Hepatic stellate cell (primary cell): Measurements from ENCODE around the gene ESR1.
"Not testable (repeated sequence)": the region's sequence is repeated elsewhere in the genome, so short reads cannot be mapped to it uniquely, and the experiment has no call there.

Source experiments
- DNase-seq: peaks from one replicate; pipeline ENCODE4 v3.0.0; 2011; ENCODE audit warnings: low spot score

ESR1 gene

DNA sequence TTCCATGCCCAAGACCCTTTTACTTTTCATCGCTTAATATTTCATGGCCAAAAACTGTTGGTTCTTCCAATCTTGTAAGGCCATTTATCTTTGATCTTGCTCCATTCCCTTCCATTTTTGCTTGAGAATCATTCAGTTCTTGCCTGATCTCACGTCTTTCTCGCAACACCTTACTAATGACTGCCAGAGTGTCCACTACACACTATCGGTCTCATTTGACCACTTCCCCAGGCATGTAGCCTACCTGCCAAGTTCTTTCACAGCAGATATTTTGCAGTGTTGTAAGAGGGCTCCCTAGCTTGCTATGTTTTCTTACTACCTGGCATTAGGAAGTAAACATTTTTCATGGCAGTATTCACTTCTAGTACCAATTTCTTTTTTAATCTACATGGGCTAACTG, 248.0 kb downstream of the ESR1 start:
- DNase-seq: no peak

DNA sequence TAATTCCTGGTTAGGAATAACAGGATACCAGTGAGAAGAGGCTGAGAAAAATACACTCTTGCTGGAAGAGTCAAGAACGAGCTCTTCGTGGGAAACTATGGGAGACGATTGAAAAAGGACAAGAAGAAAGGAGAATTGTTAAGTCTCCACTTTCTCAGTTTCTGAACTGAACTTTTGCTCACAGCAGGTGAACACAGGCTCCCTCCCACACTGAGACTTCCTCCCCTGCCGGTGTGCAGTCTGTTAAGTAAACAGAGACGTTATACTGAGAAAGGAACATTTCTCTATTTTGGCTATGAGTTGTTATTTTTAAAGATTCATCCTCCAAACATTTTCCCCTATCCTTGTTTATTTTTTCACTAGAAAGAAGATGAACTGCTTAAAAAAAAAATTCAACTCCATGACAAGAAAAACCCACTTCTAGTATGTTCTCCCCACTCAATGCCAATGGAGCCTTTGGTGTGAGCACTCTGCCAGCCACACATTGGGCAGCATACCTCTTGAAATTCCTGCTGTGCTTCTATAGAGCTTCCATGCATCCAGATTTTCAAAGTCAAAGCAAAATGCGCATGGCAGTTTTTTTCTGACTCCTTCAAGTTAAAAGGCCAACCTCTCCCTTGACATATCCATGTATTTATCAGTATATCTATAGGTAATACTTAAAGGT, 250.5 kb downstream of the ESR1 start:
- no peak for DNase-seq

DNA sequence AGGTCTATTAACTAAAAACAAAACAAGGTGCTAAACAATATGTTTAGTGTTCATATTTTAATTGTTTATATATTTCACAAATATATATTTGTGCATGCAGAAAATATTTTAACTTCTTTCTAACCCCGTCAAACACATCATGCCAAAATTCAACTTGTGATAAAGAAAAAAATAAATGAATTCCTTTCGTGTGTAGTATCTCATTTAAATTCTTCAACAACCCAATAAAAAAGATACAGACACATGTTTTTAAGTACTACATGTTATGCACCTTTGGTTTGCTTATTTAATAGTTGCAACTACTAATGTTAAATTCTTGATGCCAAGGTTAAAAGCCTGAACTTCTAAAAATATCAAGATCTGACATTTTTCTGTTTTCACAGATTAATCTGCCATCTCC, 252.4 kb downstream of the ESR1 start:
- DNase-seq: no peak

DNA sequence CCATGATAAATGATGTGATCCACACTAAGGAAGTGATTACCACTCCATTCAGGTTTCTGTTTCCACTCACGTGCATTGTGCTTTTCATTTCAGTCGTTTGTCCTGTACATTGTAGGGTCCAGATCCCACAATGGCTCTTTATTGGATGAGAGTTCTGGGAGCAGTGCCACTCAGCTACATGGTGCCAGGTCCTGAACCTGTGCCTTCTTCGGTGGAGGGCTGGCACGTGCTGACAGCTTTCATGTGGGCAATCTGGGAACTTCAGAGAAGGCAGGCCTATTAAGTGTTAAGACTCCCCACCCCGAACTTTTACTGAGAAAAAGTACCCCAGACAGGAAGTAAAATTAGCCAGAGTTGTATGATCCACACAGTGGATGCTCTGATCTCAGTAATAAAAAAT, 255.0 kb downstream of the ESR1 start:
- no peak for DNase-seq

DNA sequence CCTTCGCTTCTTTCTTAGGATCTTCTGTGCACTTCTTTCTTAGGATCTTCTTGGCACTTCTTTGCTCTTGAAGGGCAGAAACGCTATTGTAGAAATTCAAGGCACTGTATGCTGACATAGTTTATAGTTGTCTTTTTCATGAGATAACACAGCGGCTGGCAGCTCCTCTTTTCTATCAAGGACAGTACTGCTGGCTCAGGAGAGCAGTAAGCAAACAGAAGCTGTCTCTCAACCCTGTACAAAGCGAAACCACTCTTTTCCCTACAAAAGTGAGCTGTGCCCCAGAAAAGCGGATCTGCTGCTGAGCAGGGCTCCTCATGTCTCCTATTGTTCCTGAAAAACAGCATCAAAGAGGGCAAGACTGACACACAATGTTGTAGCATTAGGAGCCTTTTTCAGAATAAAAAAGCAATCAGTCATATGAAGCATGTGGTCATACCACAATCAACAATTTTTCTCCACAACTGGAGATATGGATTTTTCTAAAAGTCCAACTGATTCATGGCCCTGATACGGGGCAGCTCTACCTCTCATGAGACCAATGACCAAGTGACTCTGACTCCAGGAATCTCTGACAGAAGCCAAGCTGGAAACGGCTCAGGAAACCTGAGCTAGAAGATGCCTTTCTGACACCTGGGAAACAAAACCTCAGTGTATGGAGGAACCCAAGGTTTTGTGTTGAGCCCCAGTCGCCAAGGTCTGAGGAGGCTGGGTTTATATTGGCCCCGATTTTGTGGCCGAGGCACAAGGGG, 255.9 kb downstream of the ESR1 start:
- DNase-seq: no peak

DNA sequence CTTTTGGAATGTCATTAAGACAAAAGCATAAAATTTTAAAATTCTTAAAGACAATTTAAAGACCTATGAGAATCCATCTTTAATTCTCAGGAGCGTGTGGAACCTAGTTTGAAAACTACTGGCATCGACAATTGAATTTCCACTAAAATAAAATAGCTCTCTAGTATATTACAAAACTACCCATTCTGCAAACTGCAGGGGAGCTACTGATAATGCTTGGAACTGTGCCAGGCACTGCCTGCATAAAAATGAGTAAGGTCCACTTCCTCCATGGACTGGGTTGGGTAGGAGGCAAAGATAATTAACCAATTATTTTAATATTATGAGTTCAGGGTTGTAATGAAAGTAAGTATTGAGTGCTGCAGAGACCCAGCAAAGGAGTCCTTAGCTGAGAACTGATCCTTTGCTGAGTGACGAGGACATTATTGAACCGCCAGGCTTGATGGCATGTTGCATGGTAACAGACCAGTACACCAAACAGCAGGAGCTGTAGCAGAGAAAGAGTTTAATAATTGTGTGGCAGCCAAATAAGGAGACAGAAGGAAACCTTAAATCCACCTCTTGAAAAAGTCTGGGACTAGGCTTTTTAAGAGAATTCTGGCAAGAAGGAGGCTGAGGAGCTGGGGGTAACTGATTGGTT, 261.3 kb downstream of the ESR1 start:
- DNase-seq: no peak

DNA sequence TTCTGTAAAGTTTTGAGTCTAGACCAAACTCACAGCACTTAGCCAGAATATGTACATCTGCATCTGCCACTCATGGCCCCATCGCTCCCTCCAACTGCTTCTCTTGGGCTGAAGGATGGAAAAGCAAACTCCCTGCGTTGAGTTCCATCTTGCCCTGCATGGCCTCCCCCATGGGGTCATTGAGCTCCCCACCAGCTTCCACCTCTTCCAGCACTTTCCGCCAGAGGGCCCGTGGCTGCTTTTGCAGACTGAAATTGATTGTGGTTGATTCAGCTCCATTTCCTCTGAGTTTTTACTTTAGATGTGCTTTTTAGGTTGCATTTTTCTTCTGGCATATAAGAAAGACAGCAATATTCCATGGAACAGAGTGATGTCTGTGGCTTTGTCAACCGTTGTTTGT, 263.1 kb downstream of the ESR1 start:
- DNase-seq: no peak

DNA sequence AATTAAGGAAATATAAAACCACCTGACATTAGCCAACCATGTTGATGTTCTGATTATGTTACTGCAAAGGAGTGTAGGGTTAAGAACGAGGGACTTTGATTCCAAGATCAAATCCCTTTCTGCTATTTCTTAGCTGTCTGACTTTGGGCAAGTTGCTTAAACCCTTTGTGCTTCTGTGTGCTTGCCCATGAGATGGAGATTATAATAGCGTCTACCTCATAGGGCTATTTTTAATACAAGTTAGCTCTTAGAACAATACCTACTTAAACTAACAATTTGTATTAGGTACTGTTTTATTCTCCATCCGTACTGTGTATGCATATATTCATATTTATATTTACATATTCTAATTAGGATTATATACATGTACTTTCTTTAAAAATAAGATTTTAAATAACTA, 263.8 kb downstream of the ESR1 start:
- DNase-seq: no peak

DNA sequence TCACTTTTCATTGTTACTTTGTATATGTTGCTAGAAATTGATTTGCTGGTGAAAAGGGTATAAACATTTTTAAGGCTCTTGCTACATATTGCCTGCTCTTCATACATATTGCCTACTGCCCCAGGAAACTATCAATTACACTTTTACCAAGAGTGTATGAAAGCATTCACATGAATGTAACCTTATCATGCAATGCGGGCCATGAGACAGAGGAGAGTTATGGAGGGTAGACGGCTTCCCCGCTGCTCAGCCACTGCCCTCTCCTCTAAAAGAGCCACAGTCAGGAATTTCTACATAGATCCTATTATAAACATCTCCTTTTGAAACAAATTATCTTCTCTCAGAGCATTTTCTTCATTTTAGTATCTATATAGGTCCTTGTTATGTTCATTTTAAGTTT, 264.4 kb downstream of the ESR1 start:
- no peak for DNase-seq

DNA sequence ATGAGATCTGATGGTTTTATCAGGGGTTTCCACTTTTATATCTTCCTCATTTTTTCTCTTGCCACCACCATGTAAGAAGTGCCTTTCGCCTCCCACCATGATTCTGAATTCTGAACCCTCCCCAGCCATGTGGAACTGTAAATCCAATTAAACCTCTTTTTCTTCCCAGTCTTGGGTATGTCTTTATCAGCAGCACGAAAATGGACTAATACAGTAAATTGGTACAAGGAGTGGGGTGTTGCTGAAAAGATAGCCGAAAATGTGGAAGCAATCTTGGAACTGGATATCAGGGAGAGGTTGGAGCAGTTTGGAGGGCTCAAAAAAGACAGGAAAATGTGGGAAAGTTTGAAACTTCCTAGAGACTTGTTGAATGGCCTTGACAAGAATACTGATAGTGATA, 268.8 kb downstream of the ESR1 start:
- DNase-seq: not testable (repeated sequence)

DNA sequence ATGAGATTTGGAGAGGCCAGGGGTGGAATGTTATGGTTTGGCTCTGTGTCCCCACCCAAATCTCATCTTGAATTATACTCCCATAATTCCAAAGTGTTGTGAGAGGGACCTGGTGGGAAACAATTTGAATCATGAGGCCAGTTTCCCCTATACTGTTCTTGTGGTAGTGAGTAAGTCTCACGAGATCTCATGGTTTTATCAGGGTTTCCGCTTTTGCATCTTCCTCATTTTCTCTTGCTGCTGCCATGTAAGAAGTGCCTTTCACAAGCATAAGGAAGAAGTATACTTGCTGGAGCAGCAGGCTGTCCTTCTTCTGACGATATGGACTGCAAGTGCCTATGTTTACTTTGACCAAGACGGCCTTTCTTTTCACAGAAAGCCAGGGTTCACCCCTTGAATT, 270.5 kb downstream of the ESR1 start:
- no peak for DNase-seq

DNA sequence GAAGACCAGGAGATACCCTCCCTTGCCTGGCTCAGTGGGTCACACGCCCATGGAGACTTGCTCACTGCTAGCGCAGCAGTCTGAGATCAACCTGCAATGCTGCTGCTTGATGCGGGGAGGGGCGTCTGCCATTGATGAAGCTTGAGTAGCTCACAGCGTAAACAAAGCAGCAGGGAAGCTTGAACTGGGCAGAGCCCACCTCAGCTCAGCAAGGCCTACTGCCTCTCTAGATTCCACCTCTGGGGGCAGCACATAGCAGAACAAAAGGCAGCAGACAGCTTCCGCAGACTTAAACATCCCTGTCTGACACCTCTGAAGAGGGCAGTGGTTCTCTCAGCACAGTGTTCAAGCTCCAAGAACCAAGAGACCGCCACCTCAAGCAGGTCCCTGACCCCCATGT, 271.3 kb downstream of the ESR1 start:
- no peak for DNase-seq

DNA sequence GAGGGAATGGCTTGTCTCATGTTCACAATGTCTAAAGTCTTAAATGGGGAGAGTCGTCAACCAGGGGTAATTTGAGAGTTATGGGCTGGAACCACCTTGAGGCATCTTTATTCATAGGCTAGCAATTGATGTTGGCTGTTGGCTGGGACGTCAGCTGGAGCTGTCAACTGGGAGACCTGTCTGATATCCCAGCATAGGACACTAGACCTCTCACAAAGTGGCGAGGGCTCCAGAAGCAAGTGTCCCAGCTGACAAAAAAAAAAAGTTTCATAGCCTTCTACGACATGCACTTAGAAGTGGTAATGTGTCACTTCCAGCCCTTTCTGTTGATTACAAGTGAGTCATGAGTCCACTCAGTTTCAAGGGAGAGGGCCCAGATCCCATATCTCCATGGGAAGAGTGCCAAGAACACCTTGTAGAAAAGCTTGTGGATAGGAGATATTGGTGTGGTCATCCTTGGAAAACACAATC, 278.0 kb downstream of the ESR1 start:
- no peak for DNase-seq

DNA sequence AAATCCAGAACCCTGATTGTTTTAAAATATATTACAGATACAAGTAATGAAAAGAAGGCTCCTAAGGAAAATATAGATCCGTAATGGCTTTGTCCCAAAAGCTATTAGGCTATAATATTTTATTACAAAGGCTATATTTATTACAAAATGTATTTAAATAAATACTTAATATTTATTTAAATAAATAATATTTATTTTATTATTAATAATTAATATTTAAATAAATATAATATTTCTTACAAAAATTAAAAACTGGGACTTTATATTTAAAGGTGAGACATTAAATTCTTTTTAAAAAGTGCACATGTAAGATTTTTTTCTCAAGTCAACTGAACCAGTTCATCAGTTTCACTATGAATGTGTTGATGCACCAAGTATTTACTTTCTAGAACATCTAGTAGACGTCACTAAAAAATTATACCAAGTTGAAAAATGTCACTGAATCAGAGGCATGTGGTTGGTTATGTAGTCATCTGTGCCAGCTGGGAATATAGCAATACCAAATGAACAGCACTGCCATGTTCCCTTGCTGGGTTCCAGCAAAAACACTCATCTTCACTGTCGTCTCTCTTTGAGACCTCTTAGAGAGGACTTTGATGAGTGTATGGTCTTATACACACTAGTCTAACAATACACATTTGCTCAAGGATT, 278.9 kb downstream of the ESR1 start:
- no peak for DNase-seq

DNA sequence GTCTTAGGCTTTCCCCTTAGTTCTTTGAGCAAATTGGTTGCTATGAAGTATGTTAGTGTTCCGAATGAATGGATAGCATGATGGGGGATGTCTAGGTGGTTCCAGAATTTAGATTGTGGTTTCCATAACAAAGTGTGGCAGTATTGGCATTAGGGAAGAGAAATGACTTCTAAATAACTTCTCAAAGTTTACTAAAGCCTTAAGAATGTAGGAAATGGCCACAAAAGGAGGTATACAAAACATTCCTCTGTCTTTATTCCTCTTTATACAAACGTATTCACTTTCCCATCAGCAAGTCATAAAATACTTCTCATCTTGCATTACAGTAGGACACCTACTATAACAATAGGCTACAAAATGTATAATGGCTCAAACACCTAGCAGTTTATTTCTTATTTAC, 279.6 kb downstream of the ESR1 start:
- DNase-seq: no peak

DNA sequence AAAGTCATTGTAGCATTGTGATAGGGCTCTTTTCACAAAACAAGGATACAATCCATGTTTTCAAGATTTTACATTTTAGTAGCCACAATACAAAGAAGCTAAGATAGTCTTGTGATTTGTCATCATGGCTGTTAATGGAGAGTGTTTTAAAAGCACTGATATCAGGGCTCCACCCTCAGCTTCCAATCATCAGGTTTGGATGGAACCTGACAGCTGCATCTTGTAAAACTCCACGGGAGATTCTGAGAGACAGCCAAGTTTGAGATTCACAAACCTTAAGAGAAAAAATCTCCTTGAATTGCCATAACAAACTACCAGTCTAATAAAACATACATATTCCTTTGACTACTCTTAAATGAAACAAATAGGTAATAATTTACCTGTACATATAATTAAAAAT, 280.2 kb downstream of the ESR1 start:
- DNase-seq: no peak

DNA sequence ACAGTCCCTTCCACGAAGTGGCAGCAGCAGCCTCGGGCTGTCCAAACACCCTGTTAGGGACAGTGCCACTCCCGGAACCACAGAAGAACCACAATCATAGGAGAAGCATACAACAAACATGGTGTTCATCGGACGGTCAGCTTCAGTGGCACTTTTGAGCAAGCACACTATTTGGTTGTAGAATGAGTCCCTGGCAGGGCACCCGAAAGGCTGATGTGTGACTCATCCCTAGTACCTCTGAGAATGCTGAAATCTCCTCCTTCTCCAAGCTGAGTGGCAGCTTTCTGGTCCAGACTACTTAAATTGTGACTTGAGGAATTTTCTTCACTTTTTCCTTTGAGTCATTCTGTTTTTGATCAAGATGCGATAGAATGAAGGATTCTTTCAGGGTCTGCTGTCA, 282.5 kb downstream of the ESR1 start:
- DNase-seq: peak; percentile 44

DNA sequence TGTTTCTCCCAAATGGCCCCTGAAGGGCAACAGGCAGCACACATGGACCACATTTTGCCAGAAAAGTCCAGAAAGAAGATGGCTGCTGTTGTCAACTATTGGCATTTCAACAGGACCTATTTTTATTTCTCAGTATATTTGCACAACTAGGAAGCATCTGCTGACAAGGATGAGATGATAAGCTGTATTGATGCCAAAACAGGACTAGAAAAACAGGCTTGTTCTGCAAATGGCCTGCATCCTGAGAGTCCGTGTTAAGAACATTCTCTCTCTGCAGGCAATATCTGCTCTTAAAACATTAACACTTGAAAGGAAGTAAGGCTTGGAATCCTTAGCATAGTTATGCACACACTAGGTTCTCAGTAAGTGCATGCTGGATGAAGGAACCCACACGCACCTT, 283.7 kb downstream of the ESR1 start:
- no peak for DNase-seq

DNA sequence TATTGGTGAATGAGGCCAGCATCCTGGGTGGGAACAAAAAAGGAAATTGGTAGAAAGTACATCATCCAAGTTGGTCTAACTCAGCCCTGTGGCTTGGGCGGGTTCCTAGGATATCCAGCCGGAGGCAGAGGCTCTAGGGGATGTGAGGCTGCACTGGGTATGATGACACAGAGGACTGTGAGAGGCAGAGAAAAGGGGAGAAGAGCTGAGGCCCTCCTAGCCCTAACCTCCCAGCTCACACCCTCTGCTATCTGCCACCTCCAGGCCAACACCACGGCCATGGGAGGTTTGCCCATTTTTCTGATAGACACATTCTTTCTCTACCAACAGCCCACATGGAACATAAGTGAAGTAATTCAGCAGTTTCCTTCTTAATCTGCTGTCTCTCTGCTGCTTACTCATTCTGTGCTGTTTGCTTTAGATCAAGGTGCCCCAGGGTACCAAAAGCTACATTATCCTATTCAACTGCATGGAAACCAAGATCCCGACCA, 284.4 kb downstream of the ESR1 start:
- no peak for DNase-seq

DNA sequence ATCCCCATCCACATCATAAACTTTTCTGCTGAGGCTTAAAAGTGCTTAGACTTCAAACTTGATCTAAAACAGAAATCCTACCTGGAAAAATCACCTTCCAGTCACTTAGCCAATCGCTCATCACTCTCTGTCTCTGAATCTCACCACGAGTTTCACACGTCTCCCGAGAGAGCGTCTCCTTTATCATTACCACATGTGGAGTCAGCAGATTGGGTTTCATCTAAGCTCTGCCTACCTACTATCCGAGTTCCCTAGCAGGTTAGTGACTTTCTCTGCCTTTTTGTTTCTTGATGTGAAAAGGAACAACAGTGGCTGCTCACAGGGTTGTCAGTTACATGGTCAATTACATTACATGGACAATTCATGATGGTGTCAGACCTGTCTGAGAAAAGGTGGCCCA, 286.2 kb downstream of the ESR1 start:
- no peak for DNase-seq

DNA sequence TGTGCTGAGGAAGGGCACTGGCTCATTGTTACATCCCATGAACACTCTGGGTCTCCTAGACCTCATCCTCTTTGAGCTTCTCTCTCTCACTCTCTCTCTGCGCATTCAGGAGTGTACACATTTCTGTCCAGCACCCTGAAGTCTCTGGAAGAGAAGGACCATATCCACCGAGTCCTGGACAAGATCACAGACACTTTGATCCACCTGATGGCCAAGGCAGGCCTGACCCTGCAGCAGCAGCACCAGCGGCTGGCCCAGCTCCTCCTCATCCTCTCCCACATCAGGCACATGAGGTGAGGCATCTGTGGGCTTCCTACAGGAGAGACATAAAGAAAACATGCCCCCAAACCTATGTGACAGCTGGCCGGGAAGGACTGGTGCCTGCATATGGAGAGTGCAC, 286.8 kb downstream of the ESR1 start:
- no peak for DNase-seq

DNA sequence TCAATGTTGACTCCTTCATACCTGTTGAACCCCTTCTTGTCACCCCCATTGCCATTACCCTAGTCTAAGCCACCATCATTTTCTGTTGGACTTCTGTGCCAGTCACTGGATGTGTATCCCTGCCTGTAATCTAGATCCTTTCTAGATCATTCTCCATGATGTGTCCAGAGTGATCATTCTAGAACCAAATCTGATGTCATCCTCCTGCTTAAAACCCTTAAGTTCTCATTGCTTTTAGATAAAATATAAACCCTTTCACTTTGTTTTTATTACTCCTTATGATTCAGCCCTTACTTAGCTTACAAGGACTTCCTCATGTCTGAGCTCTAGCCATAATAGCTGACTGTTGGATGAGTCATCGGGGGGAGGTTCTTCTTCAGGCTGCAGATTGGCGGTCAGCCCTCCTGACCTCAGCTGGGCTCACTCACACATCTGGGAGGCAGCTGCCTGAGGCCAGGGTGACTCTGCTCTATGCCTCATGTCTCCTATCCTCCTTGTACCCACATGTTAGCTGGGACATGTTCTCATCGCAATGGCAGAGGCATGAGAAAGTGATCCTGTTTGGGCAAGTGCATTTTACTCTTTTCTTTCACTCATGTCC, 287.6 kb downstream of the ESR1 start:
- DNase-seq: peak; percentile 83
